ENCODE data around the gene ESYT3.

DNA sequence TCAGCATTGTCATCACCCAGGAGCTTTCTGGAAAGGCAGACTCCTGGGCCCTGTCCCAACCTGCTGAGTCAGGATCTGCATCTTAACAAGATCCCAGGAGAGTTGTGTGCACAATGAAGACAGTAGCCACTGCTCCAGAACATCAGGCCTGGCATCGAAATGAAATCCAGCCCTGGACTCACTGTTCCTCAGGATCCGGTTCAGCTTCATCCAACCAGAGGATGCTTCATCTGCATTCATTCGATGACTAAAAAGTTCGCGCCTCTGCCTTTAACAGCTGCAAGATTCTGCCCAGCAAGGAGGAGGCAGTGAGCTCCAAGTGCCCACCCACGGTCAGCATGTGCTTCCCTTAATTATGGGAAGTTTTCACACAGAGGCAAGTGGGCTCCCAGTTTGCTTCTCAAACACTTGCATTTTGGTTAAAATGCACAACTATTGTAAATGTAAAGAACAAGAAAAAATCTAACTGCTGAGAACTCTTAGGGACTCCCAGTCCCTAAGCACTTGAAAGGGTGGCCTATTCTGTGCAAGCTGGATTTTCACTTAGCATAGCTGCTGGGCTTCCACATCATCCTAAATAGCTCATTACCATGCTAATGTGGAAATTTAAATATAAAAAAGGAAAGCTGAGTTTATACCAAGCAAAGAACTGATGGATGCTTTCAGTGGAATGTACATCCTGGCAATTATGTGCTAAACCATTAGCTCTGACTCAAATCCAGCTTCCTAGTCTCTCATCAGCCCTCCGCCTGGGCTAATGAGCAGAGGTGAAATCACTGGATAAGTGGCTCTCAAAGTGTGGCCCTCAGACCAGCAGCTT lies 25.5 kb upstream of the ESYT3 start:
- TF ChIP-seq, protein P1, sequence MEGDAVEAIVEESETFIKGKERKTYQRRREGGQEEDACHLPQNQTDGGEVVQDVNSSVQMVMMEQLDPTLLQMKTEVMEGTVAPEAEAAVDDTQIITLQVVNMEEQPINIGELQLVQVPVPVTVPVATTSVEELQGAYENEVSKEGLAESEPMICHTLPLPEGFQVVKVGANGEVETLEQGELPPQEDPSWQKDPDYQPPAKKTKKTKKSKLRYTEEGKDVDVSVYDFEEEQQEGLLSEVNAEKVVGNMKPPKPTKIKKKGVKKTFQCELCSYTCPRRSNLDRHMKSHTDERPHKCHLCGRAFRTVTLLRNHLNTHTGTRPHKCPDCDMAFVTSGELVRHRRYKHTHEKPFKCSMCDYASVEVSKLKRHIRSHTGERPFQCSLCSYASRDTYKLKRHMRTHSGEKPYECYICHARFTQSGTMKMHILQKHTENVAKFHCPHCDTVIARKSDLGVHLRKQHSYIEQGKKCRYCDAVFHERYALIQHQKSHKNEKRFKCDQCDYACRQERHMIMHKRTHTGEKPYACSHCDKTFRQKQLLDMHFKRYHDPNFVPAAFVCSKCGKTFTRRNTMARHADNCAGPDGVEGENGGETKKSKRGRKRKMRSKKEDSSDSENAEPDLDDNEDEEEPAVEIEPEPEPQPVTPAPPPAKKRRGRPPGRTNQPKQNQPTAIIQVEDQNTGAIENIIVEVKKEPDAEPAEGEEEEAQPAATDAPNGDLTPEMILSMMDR (IDR thresholded peaks at IDR 0.05; ENCODE audit: low read depth, low read length): no peak
- TF ChIP-seq EZH2phosphoT487 (IDR thresholded peaks at IDR 0.05; ENCODE audit: low read depth): no peak

Measured in OCI-LY3 (cell line).